CD8-positive, alpha-beta memory T cell (primary cell): ENCODE measurements around the gene TOR1A. TPM values are rescaled to one million over a fixed set of nuclear protein-coding genes. Genes with fewer than 3 reads are reported as not detected.
A peak's percentile ranks its signal among the peaks of the same experiment; 100 is the strongest.
"Not testable (repeated sequence)": the region's sequence is repeated elsewhere in the genome, so short reads cannot be mapped to it uniquely, and the experiment has no call there.

Experiments used
- CTCF ChIA-PET: fragments of 350-600 bp; sonication (Branson Sonifier 250); formaldehyde crosslinking; loops from one replicate; lab custom pipeline; 2021; ENCODE audit warnings: antibody characterized with exemption; lab: Charles Lee
- POLR2A ChIA-PET: fragments of 350-600 bp; sonication (Branson Sonifier 250); formaldehyde crosslinking; loops from one replicate; lab custom pipeline; 2021; ENCODE audit warnings: antibody characterized with exemption; lab: Charles Lee
- DNase-seq, 5 donors: peaks; one replicate each; pipeline versions ENCODE4 v3.0.0 to v3.0.0-alpha.2; 2020 to 2022; ENCODE audit warnings: mixed read lengths in 1 of 5
- H3K27ac ChIP-seq: one replicate; pipeline ENCODE4 v1.7.0; 2013; ENCODE audit warnings: low read depth, mild to moderate bottlenecking, low read length, moderate library complexity
- H3K27me3 ChIP-seq: 2 replicates; pipeline ENCODE4 v1.7.0; 2013; ENCODE audit warnings: low read length, mild to moderate bottlenecking; ENCODE audit not compliant: insufficient read depth, poor library complexity, severe bottlenecking
- H3K36me3 ChIP-seq: 2 replicates; pipeline ENCODE4 v1.7.0; 2013; ENCODE audit warnings: mild to moderate bottlenecking, low read length, moderate library complexity; ENCODE audit not compliant: insufficient read depth
- H3K4me1 ChIP-seq: 2 replicates; pipeline ENCODE4 v1.7.0; 2013; ENCODE audit warnings: mild to moderate bottlenecking, low read length, moderate library complexity; ENCODE audit not compliant: insufficient read depth
- H3K4me3 ChIP-seq: 2 replicates; pipeline ENCODE4 v1.7.0; 2013; ENCODE audit warnings: mild to moderate bottlenecking, low read length
- H3K9me3 ChIP-seq: 2 replicates; pipeline ENCODE4 v1.7.0; 2013; ENCODE audit warnings: mild to moderate bottlenecking, low read length
- H3K27ac Mint-ChIP-seq, 8 donors: one replicate each; pipeline ENCODE4 v1.8.0; 2020 to 2021; ENCODE audit warnings: mixed read lengths in 8 of 8, mild to moderate bottlenecking in 6 of 8, inconsistent platforms in 3 of 8, moderate library complexity in 3 of 8
- H3K27me3 Mint-ChIP-seq, 2 donors: one replicate each; pipeline ENCODE4 v1.8.0; 2020 to 2021; ENCODE audit warnings: mixed read lengths in 2 of 2, mild to moderate bottlenecking in 1 of 2, moderate library complexity in 1 of 2
- H3K36me3 Mint-ChIP-seq, 3 donors: one replicate each; pipeline ENCODE4 v1.8.0; 2020 to 2021; ENCODE audit warnings: mixed read lengths in 3 of 3, inconsistent platforms in 1 of 3, mild to moderate bottlenecking in 1 of 3
- H3K4me1 Mint-ChIP-seq, 3 donors: one replicate each; pipeline ENCODE4 v1.8.0; 2020 to 2021; ENCODE audit warnings: mixed read lengths in 3 of 3, inconsistent platforms in 1 of 3, mild to moderate bottlenecking in 1 of 3
- H3K4me3 Mint-ChIP-seq, 7 donors: one replicate each; pipeline ENCODE4 v1.8.0; 2020 to 2021; ENCODE audit warnings: mixed read lengths in 7 of 7, mild to moderate bottlenecking in 6 of 7, moderate library complexity in 4 of 7, inconsistent platforms in 2 of 7
- H3K9me3 Mint-ChIP-seq, 5 donors: one replicate each; pipeline ENCODE4 v1.8.0; 2020 to 2022; ENCODE audit warnings: mixed read lengths in 5 of 5, mild to moderate bottlenecking in 3 of 5, moderate library complexity in 2 of 5, inconsistent platforms in 1 of 5
- polyA plus RNA-seq: library from polyadenylated mRNA; unstranded; fragments of 300-500 nt; fragmentation: Illumina TruSeq; gene quantifications from one replicate; pipeline ENCODE4 v1.2.3, GENCODE V29; 2021
- total RNA-seq, 2 experiments: library from RNA; stranded (reverse); gene quantifications; one replicate each; pipeline ENCODE4 v1.2.3, GENCODE V29; 2021

The TOR1A gene
- total and polyA plus RNA-seq, 3 experiments from 2014 or later = 53.8 to 73.8 (median 53.9) TPM

DNA sequence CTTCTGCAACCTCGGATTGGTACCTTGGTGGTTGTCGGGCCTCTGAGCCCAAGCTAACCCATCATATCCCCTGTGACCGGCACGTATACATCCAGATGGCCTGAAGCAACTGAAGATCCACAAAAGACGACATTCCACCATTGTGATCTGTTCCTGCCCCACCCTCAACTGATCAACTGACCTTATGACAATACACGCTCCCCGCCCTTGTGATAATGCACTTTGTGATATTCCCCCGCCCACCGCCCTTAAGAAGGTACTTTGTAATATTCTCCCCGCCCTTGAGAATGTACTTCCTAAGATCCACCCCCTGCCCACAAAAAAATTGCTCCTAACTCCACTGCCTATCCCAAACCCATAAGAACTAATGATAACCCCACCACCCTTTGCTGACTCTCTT, 37.5 kb downstream of the TOR1A start:
- no peak overlapping the region for H3K27ac Mint-ChIP-seq
- no peaks in the 10 kb centered on the region for H3K4me1 ChIP-seq
- no peak overlapping the region for H3K4me3 Mint-ChIP-seq
- no peaks in the 10 kb centered on the region for H3K9me3 ChIP-seq
- peaks cover 5 to 12% (median 9%) of the 10 kb centered on the region in 3 donors for H3K4me1 Mint-ChIP-seq
- no peaks in the 10 kb centered on the region for H3K9me3 Mint-ChIP-seq
- no peaks in the 10 kb centered on the region for H3K36me3 ChIP-seq
- no peak overlapping the region for H3K27ac ChIP-seq
- peaks cover 10 to 22% of the 10 kb centered on the region in 2 donors for H3K27me3 Mint-ChIP-seq
- H3K36me3 Mint-ChIP-seq = no peaks in the 10 kb centered on the region
- ChIA-PET POLR2A (interaction anchor here (0.6 kb wide), 1 partner anchor 852 kb away, joined by 5 read pairs; no protein-coding TSS in a partner anchor), CTCF (interaction anchor here (0.9 to 5.9 kb wide), 4 partner anchors 11 to 655 kb away, joined by 3 to 59 read pairs (median 16); no protein-coding TSS in a partner anchor)
- H3K27me3 ChIP-seq = no peaks in the 10 kb centered on the region
- H3K4me3 ChIP-seq = no peak overlapping the region
- no peak for DNase-seq

GRCh38 chr9:129785866-129786265, 38.1 kb downstream of the TOR1A start:
- Mint-ChIP-seq H3K4me1 (peaks cover 5 to 12% (median 9%) of the 10 kb centered on the region in 3 donors), H3K27ac (no peak overlapping the region), H3K4me3 (no peak overlapping the region), H3K36me3 (no peaks in the 10 kb centered on the region), H3K27me3 (peaks cover 10 to 22% of the 10 kb centered on the region in 2 donors), H3K9me3 (no peaks in the 10 kb centered on the region)
- no peak overlapping the region for H3K27ac ChIP-seq
- no peaks in the 10 kb centered on the region for H3K36me3 ChIP-seq
- no peaks in the 10 kb centered on the region for H3K4me1 ChIP-seq
- H3K27me3 ChIP-seq = no peaks in the 10 kb centered on the region
- DNase-seq = no peak
- ChIA-PET CTCF (interaction anchor here (0.9 to 5.9 kb wide), 4 partner anchors 11 to 654 kb away, joined by 3 to 59 read pairs (median 16); no protein-coding TSS in a partner anchor), POLR2A (no interaction called here)
- H3K9me3 ChIP-seq = no peaks in the 10 kb centered on the region
- no peak overlapping the region for H3K4me3 ChIP-seq

DNA sequence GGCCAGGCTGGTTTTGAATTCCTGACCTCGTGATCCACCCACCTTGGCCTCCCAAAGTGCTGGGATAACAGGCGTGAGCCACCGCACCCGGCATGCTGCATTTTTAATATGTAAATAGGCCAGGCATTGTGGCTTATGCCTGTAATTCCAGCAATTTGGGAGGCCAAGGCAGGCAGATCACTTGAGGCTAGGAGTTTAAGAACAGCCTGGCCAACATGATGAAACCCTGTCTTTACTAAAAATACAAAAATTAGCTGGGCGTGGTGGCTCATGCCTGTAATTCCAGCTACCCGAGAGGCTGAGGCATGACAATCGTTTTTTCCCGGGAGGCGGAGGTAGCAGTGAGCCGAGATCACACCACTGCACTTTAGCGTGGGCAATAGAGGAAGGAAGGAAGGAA, 39.0 kb downstream of the TOR1A start:
- H3K4me3 ChIP-seq, H3K36me3 Mint-ChIP-seq, H3K4me1 ChIP-seq, H3K4me3 Mint-ChIP-seq, H3K27ac Mint-ChIP-seq, H3K27me3 ChIP-seq, H3K9me3 Mint-ChIP-seq, DNase-seq, H3K4me1 Mint-ChIP-seq, H3K36me3 ChIP-seq, H3K27ac ChIP-seq, POLR2A ChIA-PET, H3K9me3 ChIP-seq: not testable (repeated sequence)
- CTCF ChIA-PET = interaction anchor here (0.7 to 5.9 kb wide), 7 partner anchors 8 to 654 kb away, joined by 3 to 59 read pairs (median 5); no protein-coding TSS in a partner anchor
- H3K27me3 Mint-ChIP-seq = peaks cover 7 to 17% of the 10 kb centered on the region in 2 donors

- Mint-ChIP-seq H3K4me3 (no peak overlapping the region), H3K36me3 (no peaks in the 10 kb centered on the region), H3K9me3 (no peaks in the 10 kb centered on the region), H3K27me3 (peaks cover 11 to 14% of the 10 kb centered on the region in 2 donors), H3K27ac (peak overlapping the region in 1 of 8 donors; percentile 1), H3K4me1 (peaks cover 0 to 5% (median 3%) of the 10 kb centered on the region in 3 donors)
- no peaks in the 10 kb centered on the region for H3K36me3 ChIP-seq
- ChIA-PET POLR2A (no interaction called here), CTCF (interaction anchor here (0.7 to 5.9 kb wide), 14 partner anchors 8 to 653 kb away, joined by 3 to 59 read pairs (median 4); no protein-coding TSS in a partner anchor)
- H3K4me3 ChIP-seq = no peak overlapping the region
- H3K9me3 ChIP-seq = no peaks in the 10 kb centered on the region
- H3K27me3 ChIP-seq = no peaks in the 10 kb centered on the region
- DNase-seq = peak; percentile 40 to 79 (median 63)
- H3K27ac ChIP-seq = no peak overlapping the region
- no peaks in the 10 kb centered on the region for H3K4me1 ChIP-seq
Observed at GRCh38 chr9:129783516-129784361, 40.2 kb downstream of the TOR1A start.

DNA sequence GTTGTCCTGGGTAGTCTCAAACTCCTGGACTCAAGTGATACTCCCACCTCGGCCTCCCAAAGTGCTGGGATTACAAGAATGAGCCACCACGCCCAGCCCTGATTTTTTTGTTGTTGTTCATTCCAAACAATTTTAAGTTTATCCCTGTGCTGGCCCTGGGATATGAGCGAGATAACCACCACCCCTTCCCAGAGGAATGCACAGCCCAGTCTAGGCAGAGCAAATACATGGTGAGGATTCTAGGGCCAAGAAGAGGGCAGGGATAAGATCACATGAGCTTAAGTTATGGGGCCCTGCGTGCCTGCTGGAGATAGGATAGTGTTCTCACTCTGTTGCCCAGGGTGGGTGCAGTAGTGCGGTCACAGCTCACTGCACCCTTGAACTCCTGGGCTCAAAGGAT, 42.0 kb downstream of the TOR1A start:
- H3K36me3 Mint-ChIP-seq = no peaks in the 10 kb centered on the region
- H3K27ac Mint-ChIP-seq = no peak overlapping the region
- Histone ChIP-seq H3K27me3 (no peaks in the 10 kb centered on the region), H3K4me1 (peaks cover 6% of the 10 kb centered on the region), H3K27ac (no peak overlapping the region), H3K9me3 (no peaks in the 10 kb centered on the region), H3K4me3 (no peak overlapping the region), H3K36me3 (no peaks in the 10 kb centered on the region)
- ChIA-PET POLR2A (no interaction called here), CTCF (interaction anchor here (1.2 to 5.9 kb wide), 5 partner anchors 9 to 651 kb away, joined by 3 to 59 read pairs (median 5); no protein-coding TSS in a partner anchor)
- H3K4me3 Mint-ChIP-seq = no peak overlapping the region
- peaks cover 4 to 5% of the 10 kb centered on the region in 2 donors for H3K27me3 Mint-ChIP-seq
- DNase-seq = no peak
- H3K4me1 Mint-ChIP-seq = peaks cover 7 to 14% (median 9%) of the 10 kb centered on the region in 3 donors
- no peaks in the 10 kb centered on the region for H3K9me3 Mint-ChIP-seq

DNA sequence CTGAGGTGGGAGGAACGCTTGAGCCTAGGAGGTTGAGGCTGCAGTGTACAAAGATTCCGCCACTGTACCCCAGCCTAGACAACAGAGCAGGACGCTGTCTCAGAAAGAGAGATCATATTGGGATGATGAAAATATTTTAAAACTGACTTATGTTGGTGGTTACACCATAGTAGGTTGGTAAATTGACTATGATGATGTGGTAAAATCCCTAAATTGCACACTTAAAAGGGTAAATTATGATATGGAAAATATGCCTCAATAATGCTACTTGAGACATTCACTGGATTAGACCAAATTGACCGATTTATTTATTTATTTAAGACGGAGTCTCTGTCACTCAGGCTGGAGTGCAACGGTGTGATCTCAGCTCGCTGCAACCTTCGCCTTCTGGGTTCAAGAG, 42.8 kb downstream of the TOR1A start:
- Histone ChIP-seq H3K4me3 (no peak overlapping the region), H3K27me3 (no peaks in the 10 kb centered on the region), H3K9me3 (no peaks in the 10 kb centered on the region), H3K27ac (no peak overlapping the region), H3K4me1 (peaks cover 10% of the 10 kb centered on the region), H3K36me3 (no peaks in the 10 kb centered on the region)
- Mint-ChIP-seq H3K27ac (peak overlapping the region in 1 of 8 donors; percentile 37), H3K4me1 (peaks cover 7 to 17% (median 9%) of the 10 kb centered on the region in 3 donors), H3K9me3 (no peaks in the 10 kb centered on the region), H3K27me3 (peaks cover 3 to 5% of the 10 kb centered on the region in 2 donors), H3K36me3 (no peaks in the 10 kb centered on the region), H3K4me3 (no peak overlapping the region)
- ChIA-PET CTCF (interaction anchor here (1.2 to 5.9 kb wide), 7 partner anchors 9 to 650 kb away, joined by 3 to 59 read pairs (median 6); no protein-coding TSS in a partner anchor), POLR2A (no interaction called here)
- no peak for DNase-seq

DNA sequence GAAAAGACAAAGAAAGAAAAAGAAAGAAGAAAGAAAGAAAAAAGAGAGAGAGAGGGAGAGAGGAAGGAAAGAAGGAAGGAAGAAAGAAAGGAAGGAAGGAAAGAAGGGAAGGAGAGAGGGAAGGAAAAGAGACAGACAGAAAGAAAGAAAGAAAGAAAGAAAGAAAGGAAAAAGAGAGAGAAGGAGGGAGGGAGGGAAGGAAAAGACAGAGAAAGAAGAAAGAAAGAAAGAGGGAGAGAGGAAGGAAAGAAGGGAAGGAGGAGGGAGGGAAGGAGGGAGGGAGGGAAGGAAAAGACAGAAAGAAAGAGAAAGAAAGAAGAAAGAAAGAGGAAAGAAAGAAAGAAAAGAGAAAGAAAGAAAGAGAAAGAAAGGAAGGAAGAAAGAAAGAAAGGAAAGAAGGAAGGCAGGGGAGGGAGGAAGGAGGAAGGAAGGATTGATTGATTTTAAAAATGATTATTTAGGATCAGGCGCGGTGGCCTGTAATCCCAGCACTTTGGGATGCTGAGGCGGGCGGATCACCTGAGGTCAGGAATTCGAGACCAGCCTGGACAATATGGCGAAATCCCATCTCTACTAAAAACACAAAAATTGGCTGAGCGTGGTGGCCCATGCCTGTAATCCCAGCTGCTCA, 44.3 kb downstream of the TOR1A start:
- POLR2A ChIA-PET = no interaction called here
- CTCF ChIA-PET = interaction anchor here (2.0 kb wide), 1 partner anchor 42 kb away, joined by 12 read pairs; no protein-coding TSS in a partner anchor
- peaks cover 5 to 7% of the 10 kb centered on the region in 2 donors for H3K27me3 Mint-ChIP-seq
- H3K4me3 ChIP-seq = no peak overlapping the region
- H3K4me3 Mint-ChIP-seq = no peak overlapping the region
- H3K4me1 ChIP-seq = peaks cover 10% of the 10 kb centered on the region
- no peak overlapping the region for H3K27ac Mint-ChIP-seq
- H3K36me3 Mint-ChIP-seq = no peaks in the 10 kb centered on the region
- H3K36me3 ChIP-seq = no peaks in the 10 kb centered on the region
- no peaks in the 10 kb centered on the region for H3K27me3 ChIP-seq
- peaks cover 7 to 17% (median 9%) of the 10 kb centered on the region in 3 donors for H3K4me1 Mint-ChIP-seq
- no peak overlapping the region for H3K27ac ChIP-seq
- DNase-seq = no peak
- no peaks in the 10 kb centered on the region for H3K9me3 Mint-ChIP-seq
- no peaks in the 10 kb centered on the region for H3K9me3 ChIP-seq
